ENCODE results near the gene PTPN20. TPM values are rescaled to one million over a fixed set of nuclear protein-coding genes. Genes with fewer than 3 reads are reported as not detected.
A peak's percentile ranks its signal among the peaks of the same experiment; 100 is the strongest.

Gene PTPN20
- total RNA-seq, 1 donor from 2014 or later = 5.3 TPM

- no peak overlapping the region for H3K4me3 ChIP-seq (ENCODE audit: low read depth, low read length)
- H3K36me3 ChIP-seq (ENCODE audit: control insufficient read depth, insufficient read depth, low read length) = no peaks in the 10 kb centered on the region
- H3K27me3 ChIP-seq (ENCODE audit: control insufficient read depth, insufficient read depth, low read length) = no peaks in the 10 kb centered on the region
- no peak for DNase-seq (ENCODE audit: low read depth)
- no peak for TF ChIP-seq CTCF (IDR thresholded peaks at IDR 0.05; ENCODE audit: insufficient read depth, low read length, poor library complexity, severe bottlenecking)
These were observed 135.3 kb downstream of the PTPN20 start for GRCh38 chr10:47046321-47047126.

GRCh38 chr10:47047127-47047504 lies 135.9 kb downstream of the PTPN20 start:
- no peak for TF ChIP-seq CTCF (IDR thresholded peaks at IDR 0.05; ENCODE audit: insufficient read depth, low read length, poor library complexity, severe bottlenecking)
- DNase-seq (ENCODE audit: low read depth) = no peak
- no peak overlapping the region for H3K4me3 ChIP-seq (ENCODE audit: low read depth, low read length)
- no peaks in the 10 kb centered on the region for H3K36me3 ChIP-seq (ENCODE audit: control insufficient read depth, insufficient read depth, low read length)
- H3K27me3 ChIP-seq (ENCODE audit: control insufficient read depth, insufficient read depth, low read length) = no peaks in the 10 kb centered on the region

DNA sequence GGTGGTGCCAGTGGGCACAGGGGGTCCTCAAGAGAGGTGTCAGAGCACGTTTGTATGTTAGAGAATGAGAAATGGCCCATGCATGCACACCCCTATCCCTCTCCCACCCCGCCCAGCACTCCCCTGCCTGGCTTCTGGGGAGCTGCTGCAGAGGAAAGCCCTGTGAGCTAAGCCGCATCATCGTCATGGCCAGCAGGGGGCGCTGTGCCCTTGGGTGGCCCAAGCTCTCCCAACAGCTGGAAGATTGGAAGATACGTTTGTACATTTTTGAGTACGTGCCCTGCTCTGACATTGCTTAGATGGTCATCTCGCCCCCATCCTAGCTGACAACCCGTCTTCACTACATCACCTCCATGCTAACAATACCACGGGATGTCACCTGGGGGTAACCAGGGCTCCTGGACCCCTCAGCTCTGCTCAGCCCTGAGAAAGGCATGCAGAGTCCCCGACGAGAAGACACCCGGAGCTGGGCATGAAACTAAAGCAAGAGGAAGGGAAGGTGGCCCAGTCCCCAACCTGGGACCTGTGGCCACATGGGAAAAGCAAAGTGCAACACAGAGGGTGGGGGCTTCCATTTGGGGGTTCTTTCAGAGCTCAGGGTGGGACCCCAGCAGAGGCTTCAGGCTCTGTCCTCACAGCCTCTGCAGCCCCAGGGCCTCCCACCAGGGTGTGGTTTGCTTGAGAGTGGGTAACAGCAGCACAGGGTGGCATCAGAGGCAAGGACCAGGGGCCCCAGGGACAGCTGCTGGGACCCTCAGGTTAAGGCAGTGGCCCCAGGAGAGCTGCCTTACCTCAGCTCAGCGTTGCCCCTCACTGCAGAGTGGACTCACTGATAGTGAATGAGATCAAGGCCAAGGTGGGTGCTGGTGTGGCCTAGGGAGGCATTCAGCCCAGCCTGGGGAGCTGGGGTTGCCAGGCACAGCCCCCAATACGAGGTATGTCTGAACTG lies 136.6 kb downstream of the PTPN20 start:
- peak; percentile 90 for TF ChIP-seq CTCF (IDR thresholded peaks at IDR 0.05; ENCODE audit: insufficient read depth, low read length, poor library complexity, severe bottlenecking)
- no peaks in the 10 kb centered on the region for H3K27me3 ChIP-seq (ENCODE audit: control insufficient read depth, insufficient read depth, low read length)
- no peak overlapping the region for H3K4me3 ChIP-seq (ENCODE audit: low read depth, low read length)
- no peaks in the 10 kb centered on the region for H3K36me3 ChIP-seq (ENCODE audit: control insufficient read depth, insufficient read depth, low read length)
- DNase-seq (ENCODE audit: low read depth) = no peak

DNA sequence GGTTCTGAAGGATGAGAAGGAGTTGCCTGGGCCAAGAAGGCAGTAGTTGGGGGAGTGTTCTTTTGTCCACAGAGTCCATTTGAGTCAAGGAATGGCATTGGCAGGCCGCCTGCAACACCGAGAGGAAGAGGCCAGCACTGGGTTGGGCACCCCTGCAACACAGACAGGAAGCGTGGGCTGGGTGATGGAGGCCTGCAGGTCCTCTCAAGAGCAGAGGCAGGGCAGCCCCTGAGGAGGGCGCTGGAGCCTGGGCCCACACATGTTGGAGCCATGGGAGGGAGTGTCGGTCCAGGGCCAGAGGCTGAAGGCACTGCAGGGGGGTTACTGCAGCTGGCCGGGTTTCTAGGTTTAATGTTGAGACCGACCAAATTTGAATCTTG lies 137.3 kb downstream of the PTPN20 start:
- Histone ChIP-seq H3K27me3 (ENCODE audit: control insufficient read depth, insufficient read depth, low read length) (no peaks in the 10 kb centered on the region), H3K4me3 (ENCODE audit: low read depth, low read length) (no peak overlapping the region), H3K36me3 (ENCODE audit: control insufficient read depth, insufficient read depth, low read length) (no peaks in the 10 kb centered on the region)
- no peak for DNase-seq (ENCODE audit: low read depth)
- no peak for TF ChIP-seq CTCF (IDR thresholded peaks at IDR 0.05; ENCODE audit: insufficient read depth, low read length, poor library complexity, severe bottlenecking)

GRCh38 chr10:47049056-47049851 lies 138.0 kb downstream of the PTPN20 start:
- Histone ChIP-seq H3K4me3 (ENCODE audit: low read depth, low read length) (no peak overlapping the region), H3K27me3 (ENCODE audit: control insufficient read depth, insufficient read depth, low read length) (no peaks in the 10 kb centered on the region), H3K36me3 (ENCODE audit: control insufficient read depth, insufficient read depth, low read length) (no peaks in the 10 kb centered on the region)
- no peak for TF ChIP-seq CTCF (IDR thresholded peaks at IDR 0.05; ENCODE audit: insufficient read depth, low read length, poor library complexity, severe bottlenecking)
- DNase-seq (ENCODE audit: low read depth) = no peak
